GF-D8 (cell line): ENCODE measurements around the gene HAND2.

Experiments used
- DNase-seq: peaks from one replicate; lab custom pipeline; 2025; lab: John Stamatoyannopoulos, UW

HAND2 gene

DNA sequence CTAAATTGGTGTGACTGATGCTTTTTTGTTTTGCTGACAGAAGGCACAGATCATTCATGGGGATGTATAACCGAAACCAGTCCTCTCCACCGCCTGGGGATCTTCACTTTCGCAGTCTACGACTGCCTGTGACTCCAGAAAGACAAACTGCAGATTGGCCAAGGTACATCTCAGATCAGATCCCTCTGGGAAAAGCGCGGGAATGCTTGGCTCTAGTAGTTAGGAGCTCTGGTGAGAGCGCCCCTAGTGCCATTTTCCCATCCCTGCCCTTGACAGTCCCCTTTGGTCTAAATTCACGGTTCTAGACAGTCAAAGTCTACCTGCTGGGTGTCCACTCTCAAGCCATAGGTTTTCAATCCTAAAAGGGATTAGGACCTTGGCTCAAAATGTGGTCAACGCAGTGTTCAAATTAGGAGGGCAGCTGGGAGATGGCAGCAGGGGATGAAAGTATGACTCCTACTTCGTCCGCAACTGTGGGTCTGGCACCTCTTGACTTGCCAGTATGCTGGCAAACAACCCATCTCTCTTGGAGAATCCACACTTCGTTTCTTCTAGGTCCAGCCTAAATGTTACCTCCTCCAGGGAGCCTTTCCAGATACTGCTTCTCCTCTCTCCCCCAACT, 6.9 kb upstream of the HAND2 start:
- DNase-seq: no peak

- DNase-seq: no peak
These were observed 5.9 kb upstream of the HAND2 start for GRCh38 chr4:173535957-173536356.

- no peak for DNase-seq
These were observed 5.3 kb upstream of the HAND2 start for GRCh38 chr4:173535165-173535902.

- no peak for DNase-seq
These were observed 4.4 kb upstream of the HAND2 start for GRCh38 chr4:173534434-173534833.

DNA sequence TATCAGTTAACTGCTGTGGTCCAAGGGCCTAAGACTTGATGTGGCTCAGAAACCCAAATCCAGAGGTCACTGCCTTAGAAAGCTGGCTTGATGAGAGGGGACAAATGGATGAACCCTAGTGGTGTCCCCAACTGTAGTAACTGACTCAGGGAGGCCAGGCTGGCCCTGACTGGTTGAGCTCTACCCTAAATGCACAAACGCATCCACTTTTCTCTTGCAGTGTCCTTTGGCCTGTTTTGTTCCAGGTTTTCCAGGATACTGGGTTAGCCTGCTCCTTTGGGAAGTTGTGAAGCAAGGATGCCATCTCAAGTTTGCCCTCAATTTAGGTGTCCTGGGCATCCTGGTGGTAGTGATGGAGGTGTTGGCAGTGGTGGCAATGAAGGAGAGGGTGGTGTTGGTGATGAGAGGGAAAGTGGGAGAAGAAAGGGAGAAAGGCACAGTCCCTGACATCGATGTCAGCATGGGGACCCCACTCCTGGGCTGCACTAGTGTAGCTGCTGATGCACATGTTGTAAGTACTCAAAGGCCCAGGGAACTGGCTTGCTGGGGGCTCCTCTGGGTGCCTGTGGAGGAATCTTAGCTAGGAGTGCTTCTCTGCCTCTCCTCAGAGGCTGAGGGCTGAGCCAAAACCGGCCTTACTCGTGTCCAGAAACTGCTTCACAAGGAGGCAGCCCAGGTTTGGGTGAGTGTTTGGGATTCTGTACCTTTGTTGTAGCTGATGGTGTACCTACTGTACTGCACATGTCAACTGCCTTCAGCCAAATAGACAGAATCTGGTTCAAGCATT, 2.9 kb upstream of the HAND2 start:
- no peak for DNase-seq

- DNase-seq: no peak
These were observed 1.3 kb upstream of the HAND2 start for GRCh38 chr4:173531086-173531965.

GRCh38 chr4:173530326-173531085, 477 bp upstream of the HAND2 start:
- no peak for DNase-seq

DNA sequence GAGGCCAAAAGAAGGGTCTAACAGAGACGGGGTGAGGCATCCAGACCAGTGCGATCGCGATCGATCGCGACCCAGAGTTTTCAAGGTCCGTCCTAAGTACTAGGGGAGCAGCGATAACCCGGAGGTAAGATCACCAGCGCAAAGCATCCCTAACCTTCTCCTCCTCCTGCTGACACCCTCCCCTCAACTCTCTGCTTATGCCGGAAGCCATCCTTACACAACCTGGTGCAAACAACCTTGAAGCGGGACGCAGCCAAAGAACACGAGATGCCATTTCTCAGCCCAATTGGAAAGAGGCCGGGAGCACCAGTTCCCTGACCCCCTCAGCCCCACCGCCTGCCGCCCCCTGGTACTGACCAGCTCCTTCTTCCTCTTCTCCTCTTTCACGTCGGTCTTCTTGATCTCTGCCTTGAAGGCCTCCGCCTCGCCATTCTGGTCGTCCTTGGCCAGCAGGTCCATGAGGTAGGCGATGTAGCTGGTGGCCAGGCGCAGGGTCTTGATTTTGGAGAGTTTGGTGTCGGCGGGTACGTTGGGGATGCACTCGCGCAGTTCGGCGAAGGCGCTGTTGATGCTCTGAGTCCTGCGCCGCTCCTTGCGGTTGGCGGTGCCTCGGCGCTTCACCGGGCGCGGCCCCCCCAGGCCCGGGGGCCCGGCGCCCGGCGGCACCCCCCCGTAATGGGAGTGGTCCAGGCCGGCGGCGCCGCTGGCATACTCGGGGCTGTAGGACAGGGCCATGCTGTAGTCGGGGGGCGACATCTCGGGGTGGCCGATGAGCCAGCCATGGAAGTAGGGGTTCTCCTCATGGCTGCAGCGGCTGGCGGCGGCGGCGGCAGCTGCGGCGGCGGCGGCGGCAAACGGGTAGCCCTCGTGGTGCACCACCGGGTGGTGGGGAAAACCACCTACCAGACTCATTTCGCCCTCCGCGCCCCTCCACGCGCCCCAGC, 1.4 kb downstream of the HAND2 start:
- DNase-seq: no peak

DNA sequence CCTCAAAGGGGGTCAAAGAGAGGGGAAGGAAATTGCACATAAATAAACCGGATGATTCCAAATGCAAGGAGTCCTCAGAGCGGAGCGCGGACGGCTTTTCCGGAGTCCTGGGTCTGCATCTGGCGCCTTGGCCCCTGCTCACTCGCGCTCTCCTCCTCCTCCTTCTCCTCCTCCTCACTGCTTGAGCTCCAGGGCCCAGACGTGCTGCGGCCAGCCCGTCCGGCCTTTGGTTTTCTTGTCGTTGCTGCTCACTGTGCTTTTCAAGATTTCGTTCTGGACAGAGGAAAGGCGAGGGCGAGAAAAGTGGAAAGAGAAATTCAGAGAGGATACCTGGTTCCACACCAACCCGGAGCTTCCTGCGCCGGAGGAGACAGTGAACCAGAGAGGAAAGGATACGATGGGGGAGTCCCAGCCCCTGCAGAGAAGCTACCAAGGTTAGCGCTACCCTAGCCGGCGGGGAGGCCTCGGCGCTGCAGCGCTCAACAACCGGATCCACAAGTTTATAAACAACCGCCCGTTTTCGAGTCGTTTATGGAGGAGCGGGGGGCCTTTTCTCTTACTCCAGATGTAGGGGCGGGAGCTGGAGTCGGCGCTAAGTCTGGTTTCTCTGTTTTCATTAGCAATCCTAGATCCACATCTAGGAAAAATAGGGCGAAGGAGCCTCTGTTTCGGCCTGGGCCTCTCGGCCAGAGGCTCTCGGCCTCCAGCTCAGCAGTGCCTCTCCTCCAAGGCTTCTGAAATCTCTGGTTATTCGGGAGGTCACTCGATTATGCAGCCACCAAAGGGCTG, 2.7 kb downstream of the HAND2 start:
- DNase-seq: no peak

- no peak for DNase-seq
These were observed 3.3 kb downstream of the HAND2 start for GRCh38 chr4:173526724-173527102.

DNA sequence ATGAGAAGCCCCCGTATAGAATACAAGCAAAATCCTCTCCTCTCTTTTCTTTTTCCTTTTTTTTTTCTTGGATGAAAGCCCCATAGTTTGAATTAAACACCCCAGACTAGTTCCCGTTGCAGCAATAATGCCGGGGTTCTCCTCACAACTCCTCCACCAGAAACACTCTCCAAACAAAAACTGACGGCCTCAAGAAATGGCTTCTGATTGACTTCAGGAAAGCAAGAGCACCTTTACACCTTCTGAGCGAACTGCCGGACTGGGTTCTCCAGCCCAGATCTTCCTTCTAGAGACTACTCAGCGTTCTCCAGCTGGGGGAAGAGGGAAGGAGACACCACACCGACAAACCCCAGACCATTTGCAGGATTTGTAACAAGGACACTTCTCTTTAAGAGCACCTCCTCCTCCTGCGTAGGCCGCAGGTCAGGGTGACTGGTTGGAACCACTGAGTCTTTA, 4.0 kb downstream of the HAND2 start:
- DNase-seq: no peak

DNA sequence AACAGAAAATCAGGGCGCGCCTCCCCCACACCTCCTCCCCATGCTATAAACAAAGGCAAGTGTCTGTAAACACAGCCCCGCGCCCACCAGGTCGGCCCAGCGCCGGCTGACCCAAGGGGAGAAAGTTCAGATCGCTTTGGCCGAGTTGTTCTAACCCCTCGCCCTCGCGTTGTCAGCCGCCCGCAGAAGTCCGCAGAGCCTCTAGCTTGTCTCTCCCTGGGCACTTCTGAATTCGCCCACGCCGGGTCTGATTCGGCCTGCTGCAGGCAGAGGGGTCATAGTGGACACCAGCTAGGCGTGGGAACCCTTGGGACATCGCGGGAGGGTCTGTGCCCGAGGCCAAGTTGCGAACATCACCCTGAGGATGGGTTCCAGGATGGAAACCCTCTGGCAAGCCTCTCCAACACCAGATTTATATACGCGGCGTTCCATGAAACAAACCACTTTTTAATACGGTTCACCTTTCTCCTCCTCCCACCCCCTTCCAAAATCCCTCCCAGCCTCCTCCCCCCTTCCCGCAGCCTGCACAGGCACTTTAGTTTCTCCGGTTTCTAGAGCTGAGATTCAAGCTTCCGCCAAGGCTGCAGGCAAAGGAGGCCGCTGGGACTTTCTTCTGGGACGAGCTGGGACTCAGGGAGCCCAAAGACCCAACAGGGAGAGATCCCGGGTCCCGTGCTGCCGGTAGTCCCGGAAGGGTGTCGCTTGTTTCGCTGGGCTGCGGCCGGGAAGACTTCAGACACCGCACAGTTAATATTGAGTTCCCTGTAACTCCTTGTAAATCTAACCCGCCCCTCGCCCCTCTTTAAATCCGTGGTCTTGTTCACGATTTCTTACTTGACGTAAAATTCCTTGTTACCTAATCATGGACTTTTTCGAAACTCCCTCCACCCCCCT, 4.7 kb downstream of the HAND2 start:
- no peak for DNase-seq

DNA sequence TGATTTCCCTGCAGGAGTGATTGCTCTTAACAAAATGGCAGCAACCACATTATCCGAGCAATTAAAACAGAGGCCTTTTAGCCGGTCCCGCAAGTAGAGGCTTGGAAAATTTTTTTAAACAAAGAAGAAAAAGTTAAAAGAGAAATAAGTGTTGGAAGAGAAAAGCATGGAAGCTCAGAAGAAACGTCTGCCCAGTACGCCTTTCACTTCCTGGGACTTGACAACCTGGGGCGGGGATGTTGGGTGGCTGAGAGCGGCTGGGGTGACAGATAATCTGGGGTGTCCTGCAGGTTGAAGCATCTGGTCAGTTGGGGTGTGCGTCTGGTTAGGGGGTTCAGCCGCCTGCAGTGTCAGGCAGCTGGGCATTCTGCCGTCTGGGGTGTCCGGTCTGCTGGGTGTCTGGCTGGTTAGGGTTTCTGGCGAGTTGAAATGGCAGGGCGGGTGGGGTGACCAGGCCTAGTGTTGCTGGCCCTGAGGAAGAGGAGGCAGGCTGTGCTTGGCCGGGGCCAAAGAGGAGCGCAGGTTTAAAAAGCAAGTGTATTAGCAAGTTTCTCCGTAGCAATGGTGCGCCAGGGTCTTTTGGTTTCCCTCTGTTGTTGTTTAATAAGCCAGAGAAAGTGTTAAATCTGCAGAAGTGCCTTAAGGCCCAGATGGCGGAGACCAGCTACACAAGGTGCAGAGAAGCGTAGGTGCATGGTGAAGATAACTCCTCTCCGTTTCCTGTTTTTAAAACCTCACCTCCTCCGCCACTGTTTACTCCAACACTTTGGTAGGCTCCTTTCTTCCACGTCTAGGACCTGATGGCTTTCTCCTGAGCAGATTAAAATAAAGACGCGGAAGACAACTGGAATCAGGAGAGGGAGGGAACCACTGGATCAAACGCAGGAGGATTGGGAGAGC, 5.6 kb downstream of the HAND2 start:
- no peak for DNase-seq

DNA sequence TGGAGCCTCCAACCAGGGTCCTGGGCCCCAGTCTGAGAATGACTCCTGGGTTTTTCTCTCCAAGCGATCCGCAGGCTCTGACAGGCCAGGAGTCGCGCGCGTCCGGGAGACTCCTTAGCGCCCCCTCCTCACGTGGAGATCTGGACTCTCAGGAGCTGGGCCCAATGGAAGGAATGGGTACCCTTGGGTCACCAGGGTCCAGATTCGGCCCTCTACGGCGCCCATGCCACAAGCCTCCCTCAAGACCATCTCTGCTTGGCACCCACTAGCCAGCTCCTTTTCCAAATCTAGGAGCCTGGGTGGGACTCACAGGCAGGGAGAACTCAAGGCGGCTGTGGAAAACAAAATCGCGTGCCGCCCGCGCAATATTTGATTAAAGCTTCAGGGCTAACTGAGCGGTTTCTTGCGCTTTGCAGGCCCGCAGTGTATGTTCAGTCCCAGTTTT, 7.1 kb downstream of the HAND2 start:
- no peak for DNase-seq

GRCh38 chr4:173522160-173522950, 7.7 kb downstream of the HAND2 start:
- no peak for DNase-seq

- DNase-seq: no peak
These were observed 8.4 kb downstream of the HAND2 start for GRCh38 chr4:173521467-173522159.
